Inflammatory macrophage treated with lipopolysaccharide for 1 hour (primary cell): ENCODE results near the gene MDP1.

Source experiments
- DNase-seq, 2 donors: peaks; one replicate each; pipeline ENCODE4 v3.0.0-alpha.2; 2020 to 2022

MDP1 gene

GRCh38 chr14:24179961-24180796 lies 35.7 kb downstream of the MDP1 start:
- DNase-seq: no peak

GRCh38 chr14:24179294-24179960 lies 36.4 kb downstream of the MDP1 start:
- no peak for DNase-seq

GRCh38 chr14:24178399-24179178 lies 37.3 kb downstream of the MDP1 start:
- DNase-seq: no peak

GRCh38 chr14:24177891-24178290 lies 38.0 kb downstream of the MDP1 start:
- DNase-seq: no peak

GRCh38 chr14:24177041-24177825 lies 38.6 kb downstream of the MDP1 start:
- DNase-seq: no peak

GRCh38 chr14:24176599-24176998 lies 39.3 kb downstream of the MDP1 start:
- no peak for DNase-seq

GRCh38 chr14:24172871-24173281 lies 43.0 kb downstream of the MDP1 start:
- DNase-seq: no peak

GRCh38 chr14:24172261-24172860 lies 43.5 kb downstream of the MDP1 start:
- DNase-seq: no peak

GRCh38 chr14:24171422-24172260 lies 44.2 kb downstream of the MDP1 start, which contains the start of gene REC8:
Gene REC8, plus strand, starts transcription at chr14:24172080. Its CDS starts 473 bp downstream, at chr14:24172553.
- no peak for DNase-seq

- peak; percentile 51 to 56 for DNase-seq
These were observed 48.3 kb downstream of the MDP1 start for GRCh38 chr14:24167469-24168114.

GRCh38 chr14:24165785-24166184 lies 50.1 kb downstream of the MDP1 start:
- no peak for DNase-seq

- no peak for DNase-seq
These were observed 51.3 kb downstream of the MDP1 start for GRCh38 chr14:24164518-24164991.
